ENCODE results near the gene THG1L. TPM values are rescaled to one million over a fixed set of nuclear protein-coding genes. Genes with fewer than 3 reads are reported as not detected.

THG1L gene
- total RNA-seq, 1 donor from 2014 or later = 6.6 TPM

- Histone ChIP-seq H3K36me3 (peaks cover 11% of the 10 kb centered on the region), H3K4me3 (no peak overlapping the region), H3K27ac (replicated peaks) (no peak overlapping the region), H3K9me3 (replicated peaks) (no peaks in the 10 kb centered on the region), H3K27me3 (ENCODE audit: low read depth) (no peaks in the 10 kb centered on the region), H3K4me1 (peaks cover 22% of the 10 kb centered on the region)
- no peak for TF ChIP-seq CTCF (IDR thresholded peaks at IDR 0.05; ENCODE audit: borderline replicate concordance)
- intact Hi-C loops (cut with micrococcal nuclease) = no loop called here
- DNase-seq = no peak
These were observed 16.0 kb downstream of the THG1L start for GRCh38 chr5:157747173-157747740.

GRCh38 chr5:157747766-157748700 lies 16.8 kb downstream of the THG1L start:
- Histone ChIP-seq H3K4me3 (no peak overlapping the region), H3K4me1 (peaks cover 19% of the 10 kb centered on the region), H3K27me3 (ENCODE audit: low read depth) (no peaks in the 10 kb centered on the region), H3K27ac (replicated peaks) (no peak overlapping the region), H3K9me3 (replicated peaks) (no peaks in the 10 kb centered on the region), H3K36me3 (peaks cover 18% of the 10 kb centered on the region)
- TF ChIP-seq CTCF (IDR thresholded peaks at IDR 0.05; ENCODE audit: borderline replicate concordance) = no peak
- intact Hi-C loops (cut with micrococcal nuclease) = no loop called here
- DNase-seq = no peak

GRCh38 chr5:157748760-157749461 lies 17.7 kb downstream of the THG1L start:
- DNase-seq = no peak
- Histone ChIP-seq H3K4me3 (no peak overlapping the region), H3K27ac (replicated peaks) (no peak overlapping the region), H3K9me3 (replicated peaks) (no peaks in the 10 kb centered on the region), H3K27me3 (ENCODE audit: low read depth) (no peaks in the 10 kb centered on the region), H3K4me1 (peaks cover 15% of the 10 kb centered on the region), H3K36me3 (peaks cover 27% of the 10 kb centered on the region)
- intact Hi-C loops (cut with micrococcal nuclease) = no loop called here
- TF ChIP-seq CTCF (IDR thresholded peaks at IDR 0.05; ENCODE audit: borderline replicate concordance) = no peak

GRCh38 chr5:157749462-157749799 lies 18.2 kb downstream of the THG1L start:
- Histone ChIP-seq H3K27ac (replicated peaks) (no peak overlapping the region), H3K9me3 (replicated peaks) (no peaks in the 10 kb centered on the region), H3K36me3 (peaks cover 31% of the 10 kb centered on the region), H3K4me1 (peaks cover 10% of the 10 kb centered on the region), H3K27me3 (ENCODE audit: low read depth) (no peaks in the 10 kb centered on the region), H3K4me3 (no peak overlapping the region)
- DNase-seq = no peak
- intact Hi-C loops (cut with micrococcal nuclease) = no loop called here
- no peak for TF ChIP-seq CTCF (IDR thresholded peaks at IDR 0.05; ENCODE audit: borderline replicate concordance)

- H3K27ac ChIP-seq (replicated peaks) = no peak overlapping the region
- no peak for DNase-seq
- no peaks in the 10 kb centered on the region for H3K9me3 ChIP-seq (replicated peaks)
- H3K4me3 ChIP-seq = no peak overlapping the region
- peaks cover under 1% of the 10 kb centered on the region for H3K4me1 ChIP-seq
- peaks cover 39% of the 10 kb centered on the region for H3K36me3 ChIP-seq
- TF ChIP-seq CTCF (IDR thresholded peaks at IDR 0.05; ENCODE audit: borderline replicate concordance) = no peak
- intact Hi-C loops (cut with micrococcal nuclease) = no loop called here
- H3K27me3 ChIP-seq (ENCODE audit: low read depth) = no peaks in the 10 kb centered on the region
These were observed 19.1 kb downstream of the THG1L start for GRCh38 chr5:157750320-157750719.
